Activated gamma-delta T cell treated with anti-CD3 and anti-CD28 coated beads, Interleukin-2, amount 50 U/mL, for 16 hours (primary cell): ENCODE measurements around the gene MCUB.
"Not testable (repeated sequence)": the region's sequence is repeated elsewhere in the genome, so short reads cannot be mapped to it uniquely, and the experiment has no call there.

Experiments
- DNase-seq: peaks from one replicate; pipeline ENCODE4 v3.0.0-alpha.2; 2020; ENCODE audit warnings: low read depth

Gene MCUB, protein sequence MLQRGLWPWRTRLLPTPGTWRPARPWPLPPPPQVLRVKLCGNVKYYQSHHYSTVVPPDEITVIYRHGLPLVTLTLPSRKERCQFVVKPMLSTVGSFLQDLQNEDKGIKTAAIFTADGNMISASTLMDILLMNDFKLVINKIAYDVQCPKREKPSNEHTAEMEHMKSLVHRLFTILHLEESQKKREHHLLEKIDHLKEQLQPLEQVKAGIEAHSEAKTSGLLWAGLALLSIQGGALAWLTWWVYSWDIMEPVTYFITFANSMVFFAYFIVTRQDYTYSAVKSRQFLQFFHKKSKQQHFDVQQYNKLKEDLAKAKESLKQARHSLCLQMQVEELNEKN

DNA sequence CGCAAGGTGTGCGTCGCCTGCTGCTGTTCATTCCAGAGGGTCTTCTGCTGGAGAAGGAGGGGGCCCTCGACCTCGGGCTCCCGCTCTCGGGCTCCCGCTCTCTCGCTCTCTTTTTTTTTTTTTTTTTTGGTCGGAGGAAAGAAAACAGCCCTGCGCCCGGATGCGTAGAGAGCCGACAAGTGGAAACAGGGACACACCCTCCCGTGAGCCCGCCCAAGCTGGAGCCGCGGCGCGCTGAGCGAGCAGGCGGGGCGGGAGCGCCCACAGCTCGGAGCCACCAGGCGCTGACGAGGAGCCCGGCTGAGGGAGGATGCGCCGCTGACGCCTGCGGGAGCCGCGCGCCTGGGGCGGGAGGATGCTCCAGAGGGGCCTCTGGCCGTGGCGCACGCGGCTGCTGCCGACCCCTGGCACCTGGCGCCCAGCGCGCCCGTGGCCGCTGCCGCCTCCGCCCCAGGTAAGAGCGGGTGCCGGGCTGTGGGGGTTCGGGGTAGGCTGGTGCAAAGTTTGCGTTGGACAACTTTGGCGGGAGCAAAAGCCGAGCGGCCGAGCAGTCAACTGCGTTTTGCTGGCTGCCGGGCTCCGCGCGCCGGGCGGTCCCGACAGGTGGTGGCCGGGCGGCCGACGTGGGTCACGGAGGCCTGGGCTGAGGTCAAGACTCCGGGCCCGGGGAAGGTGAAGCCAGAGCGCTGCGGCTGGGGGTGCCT is at the start of gene MCUB:
TSS of gene MCUB (plus strand) at position 264 of the 704 bp plus-strand sequence. CDS start at position 356, 92 bp downstream.
- peak; percentile 81 for DNase-seq

DNA sequence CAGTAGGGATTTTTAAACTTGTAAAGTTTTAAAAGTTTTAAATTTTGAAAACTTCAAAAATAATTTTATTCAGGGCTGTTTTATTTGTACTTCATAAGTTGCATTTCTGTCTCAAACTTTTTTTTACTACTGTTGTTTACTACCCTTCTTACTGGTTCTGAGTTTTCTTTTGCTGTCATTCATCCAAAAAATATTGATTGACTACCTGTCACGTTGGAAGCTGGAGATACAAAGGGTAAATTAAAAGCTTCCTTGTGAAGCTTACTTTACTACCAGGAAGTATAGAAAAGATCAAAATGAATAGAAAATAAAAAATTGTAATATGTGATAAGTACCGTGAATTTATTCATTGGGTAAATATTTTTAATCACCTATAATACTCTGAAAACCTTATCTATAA is 49.4 kb upstream of the MCUB start:
- DNase-seq, result no peak

DNA sequence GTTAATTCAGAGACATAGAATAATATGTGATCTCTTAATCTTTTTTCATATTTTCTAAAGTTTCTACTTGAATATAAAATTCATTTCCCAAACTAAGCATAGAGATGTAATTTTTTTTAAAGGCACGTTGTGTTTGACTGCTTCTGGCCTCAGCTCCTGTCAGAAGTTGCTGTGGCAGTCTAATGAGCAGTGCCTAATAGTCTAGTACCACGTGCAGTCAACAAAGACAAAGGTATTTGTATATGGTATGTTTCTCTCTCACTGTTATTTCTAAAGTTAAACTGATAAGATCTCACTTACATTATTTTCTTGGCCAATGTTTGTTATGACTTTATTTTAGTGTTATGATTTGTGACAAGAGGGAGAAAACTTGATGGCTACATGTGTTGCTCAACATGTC is 48.6 kb upstream of the MCUB start:
- DNase-seq, result no peak

DNA sequence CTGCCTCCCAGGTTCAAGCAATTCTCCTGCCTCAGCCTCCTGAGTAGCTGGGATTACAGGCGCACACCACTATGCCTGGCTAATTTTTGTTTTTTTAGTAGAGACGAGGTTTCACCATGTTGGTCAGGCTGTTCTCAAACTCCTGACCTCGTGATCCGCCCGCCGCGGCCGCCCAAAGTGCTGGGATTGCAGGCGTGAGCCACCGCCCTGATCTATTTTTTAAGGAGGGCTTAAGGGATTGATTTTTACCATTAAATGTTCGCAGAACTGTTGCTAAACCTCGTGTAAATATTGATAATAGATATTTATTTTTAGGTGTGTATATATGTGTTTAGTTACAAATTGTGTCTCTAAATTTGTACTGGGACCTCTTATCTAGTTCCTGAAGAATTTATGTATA is 46.7 kb upstream of the MCUB start:
- DNase-seq, result not testable (repeated sequence)

DNA sequence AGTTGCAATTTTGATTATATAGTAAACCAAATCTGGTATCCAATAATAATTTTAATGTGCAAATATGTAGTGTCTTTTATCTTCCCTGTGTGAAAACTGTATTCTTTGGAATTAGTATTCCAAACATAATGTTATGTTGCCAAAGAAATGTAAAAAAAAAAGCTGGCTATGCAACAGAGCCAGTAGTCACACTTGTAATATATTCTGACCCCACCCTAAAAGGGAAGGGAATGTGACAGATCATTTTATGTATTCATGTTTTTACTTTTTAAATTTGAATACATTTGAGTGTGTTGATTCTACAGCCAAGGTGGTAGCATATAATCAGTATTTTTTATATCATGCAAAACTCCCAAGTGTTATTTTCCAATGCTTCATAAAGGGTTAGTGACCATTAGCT is 27.9 kb upstream of the MCUB start:
- DNase-seq, result no peak

DNA sequence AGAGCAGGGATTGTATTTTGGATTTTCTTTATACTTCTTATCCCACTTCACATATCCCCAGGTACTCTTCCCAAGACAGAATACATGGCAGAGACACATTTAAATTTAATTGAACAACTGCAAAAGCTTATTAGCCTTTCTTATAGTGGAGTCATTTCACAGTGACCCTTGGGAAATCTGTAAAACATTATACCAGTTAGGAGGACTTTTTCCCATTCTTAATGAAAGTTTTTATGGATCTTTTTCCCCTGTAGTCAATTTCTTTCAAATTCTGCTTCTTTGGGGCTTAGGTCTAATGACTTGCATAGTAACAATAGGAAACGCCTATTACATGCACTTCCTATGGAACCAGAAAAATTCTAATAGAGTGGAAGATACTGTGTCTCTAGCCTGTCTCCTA is 14.6 kb upstream of the MCUB start:
- no peak for DNase-seq

DNA sequence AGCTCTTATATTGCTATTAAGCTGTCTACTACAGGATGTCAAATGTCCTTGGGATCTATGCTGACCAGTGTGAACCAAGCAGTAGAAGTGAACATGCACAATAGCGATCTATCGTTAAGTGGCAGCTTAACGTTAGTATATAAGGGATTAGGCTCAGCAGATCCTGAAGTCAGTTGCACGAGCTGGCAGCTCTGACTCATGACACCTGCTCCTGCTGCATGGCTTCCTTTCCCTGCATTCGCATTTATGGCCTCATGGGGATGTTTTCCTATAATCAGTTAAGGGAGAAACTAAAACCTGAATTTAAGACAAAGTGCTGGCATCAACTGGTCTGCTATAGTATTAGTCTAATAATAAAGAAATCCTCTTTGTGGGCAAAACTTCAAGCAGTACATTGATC is 12.7 kb upstream of the MCUB start:
- DNase-seq, result no peak

DNA sequence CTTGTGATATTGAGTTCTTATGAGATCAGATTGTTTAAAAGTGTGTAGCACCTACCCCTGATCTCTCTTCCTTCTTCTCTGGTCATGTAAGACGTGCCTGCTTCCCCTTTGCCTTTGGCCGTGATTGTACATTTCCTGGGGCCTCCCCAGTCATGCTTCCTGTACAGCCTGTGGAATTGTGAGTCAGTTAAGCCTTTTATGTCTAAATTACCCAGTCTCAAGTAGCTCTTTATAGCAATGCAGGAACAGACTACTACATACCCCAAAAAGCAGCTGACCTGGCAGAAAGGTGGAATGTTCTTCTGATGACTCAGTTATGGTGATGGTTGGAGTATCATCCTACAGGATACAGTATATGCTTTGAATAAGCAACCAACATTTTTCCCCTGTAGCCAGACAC is 11.4 kb upstream of the MCUB start:
- DNase-seq, result no peak

DNA sequence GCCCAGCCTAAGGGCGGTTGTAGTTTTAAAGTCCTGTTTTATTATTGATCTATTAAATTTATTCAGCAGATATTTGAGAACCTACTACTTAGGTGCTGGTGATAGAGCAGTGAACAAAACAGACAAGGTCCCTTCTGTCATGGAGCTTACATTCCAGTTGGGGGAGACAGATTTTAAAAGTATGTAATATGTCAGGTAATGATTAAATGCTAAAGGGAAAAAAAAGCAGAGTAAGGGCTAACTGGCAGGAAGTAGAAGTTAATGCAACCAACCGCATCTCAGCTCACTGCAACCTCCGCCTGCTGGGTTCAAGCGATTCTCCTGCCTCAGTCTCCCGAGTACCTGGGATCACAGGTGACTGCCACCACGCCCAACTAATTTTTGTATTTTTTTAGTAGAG is 7.8 kb upstream of the MCUB start:
- DNase-seq, result no peak

DNA sequence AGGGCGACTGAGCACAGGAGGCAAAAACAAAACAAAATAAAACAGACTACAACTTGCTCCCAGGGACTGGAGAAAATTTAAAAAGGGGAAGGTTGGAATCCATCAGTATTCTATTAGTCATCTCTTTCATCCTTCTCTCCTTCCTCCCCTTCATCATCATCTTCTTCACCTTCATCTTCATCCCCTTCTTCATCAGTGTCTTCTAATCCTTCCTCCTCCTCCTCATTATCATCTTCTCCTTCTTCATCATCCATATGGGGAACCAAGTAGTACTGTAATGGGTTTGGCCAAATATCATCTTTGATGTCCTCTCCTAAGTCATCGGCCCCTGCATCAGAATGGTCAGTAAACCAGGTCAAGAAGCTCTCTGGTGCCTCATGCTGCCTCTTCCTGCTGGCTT is 6.9 kb upstream of the MCUB start:
- DNase-seq, result no peak

DNA sequence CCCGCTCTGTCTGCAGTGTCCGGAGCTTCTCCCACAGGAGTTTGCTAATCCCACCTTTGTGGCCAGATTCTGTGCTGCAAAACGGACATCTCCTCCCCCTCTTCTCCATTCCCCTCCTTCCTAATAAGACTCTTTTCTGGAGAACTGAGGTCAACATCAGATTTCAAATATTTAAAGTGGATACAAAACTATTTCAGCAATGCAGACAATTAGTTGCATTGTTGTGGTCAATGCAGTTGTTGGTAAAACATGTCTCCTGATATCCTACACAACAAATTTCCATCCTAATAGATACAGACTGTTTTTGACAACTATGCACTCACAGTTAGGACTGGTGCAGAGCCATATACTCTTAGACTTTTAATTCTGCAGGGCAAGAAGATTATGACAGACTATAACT is 5.1 kb upstream of the MCUB start:
- DNase-seq, result no peak

DNA sequence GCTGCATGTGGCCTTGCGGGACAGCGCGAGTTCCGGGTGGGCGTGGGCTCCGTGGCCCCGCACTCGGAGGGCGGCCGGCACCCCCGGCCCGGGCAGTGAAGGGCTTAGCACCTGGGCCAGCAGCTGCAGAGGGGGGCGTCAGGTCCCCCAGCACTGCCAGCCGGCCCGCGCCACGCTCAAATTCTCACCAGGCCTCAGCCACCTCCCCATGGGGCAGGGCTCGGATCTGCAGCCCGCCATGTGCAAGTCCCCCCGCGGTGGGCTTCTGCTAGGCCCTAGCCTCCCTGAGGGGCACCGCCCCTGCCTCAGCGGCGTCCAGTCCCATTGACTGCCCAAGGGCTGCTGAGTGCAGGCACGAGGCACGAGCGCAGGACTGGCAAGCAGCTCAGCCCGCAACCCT is 2.6 kb upstream of the MCUB start:
- no peak for DNase-seq

DNA sequence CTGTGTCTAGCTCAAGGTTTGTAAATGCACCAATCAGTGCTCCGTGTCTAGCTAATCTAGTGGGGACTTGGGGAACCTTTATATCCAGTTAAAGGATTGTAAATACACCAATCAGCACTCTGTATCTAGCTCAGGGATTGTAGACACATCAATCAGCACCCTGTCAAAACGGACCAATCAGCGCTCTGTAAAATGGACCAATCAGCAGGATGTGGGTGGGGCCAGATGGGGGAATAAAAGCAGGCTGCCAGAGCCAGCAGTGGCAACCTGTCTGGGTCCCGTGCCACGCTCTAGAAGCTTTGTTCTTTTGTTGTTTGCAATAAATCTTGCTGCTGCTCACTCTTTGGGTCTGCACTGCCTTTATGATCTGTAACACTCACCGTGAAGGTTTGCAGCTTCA is 2.0 kb upstream of the MCUB start:
- not testable (repeated sequence) for DNase-seq

DNA sequence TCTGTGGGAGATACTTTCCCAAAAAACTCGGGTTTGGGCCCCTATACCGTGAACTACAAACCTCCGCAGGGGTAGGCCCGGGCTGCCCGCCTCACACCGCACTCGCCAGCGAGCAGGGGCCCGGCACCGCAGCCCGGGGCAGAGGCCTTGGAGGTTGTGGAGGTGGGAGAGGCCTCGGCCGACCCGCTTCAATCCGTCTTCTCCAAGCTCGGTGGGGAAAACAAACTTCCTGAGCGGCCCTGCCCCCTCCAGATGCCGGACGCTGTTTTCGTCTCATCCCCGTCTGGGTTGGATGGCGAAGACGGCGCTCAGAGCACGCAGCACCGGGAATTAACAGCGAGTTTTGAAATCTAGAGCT is 442 bp upstream of the MCUB start:
- DNase-seq, result peak; percentile 16

DNA sequence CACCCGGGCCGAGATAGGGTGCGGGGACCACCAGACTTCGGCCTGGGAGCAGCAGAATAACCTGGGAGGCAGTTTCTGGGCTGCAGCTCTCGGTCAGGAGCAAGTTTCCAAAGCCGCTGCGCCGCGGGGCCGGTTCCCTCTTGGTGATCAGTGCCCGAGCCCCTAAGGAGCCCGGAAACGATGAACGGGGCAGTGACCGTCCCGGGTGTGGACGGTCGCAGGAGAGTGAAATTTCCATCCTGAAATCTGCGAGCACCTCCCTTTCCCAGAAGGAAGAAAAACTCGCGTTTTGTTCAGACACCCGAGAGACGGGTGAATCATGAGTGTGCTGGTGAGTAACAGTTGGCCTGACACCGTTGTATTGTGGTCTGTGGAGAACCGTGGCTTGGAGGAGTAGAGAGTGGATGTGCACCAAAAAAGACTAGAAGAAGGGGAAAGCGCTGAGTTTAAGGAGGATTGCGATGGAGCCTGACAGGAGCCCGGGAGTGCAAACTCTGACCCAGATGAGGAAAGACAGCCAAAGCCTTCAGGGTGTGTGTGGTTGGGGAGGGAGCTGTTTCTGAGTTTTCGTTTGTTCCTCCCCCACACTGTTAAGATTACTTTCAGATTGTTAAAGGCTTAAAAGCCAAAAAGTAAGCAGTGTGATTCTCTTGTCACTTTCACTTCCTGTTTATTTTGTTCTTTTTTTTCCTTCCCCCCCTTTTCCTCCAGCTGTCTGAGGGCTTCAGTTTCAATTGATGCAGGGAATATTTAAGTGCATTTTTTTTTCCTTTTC is 828 bp downstream of the MCUB start:
- DNase-seq, result peak; percentile 28

DNA sequence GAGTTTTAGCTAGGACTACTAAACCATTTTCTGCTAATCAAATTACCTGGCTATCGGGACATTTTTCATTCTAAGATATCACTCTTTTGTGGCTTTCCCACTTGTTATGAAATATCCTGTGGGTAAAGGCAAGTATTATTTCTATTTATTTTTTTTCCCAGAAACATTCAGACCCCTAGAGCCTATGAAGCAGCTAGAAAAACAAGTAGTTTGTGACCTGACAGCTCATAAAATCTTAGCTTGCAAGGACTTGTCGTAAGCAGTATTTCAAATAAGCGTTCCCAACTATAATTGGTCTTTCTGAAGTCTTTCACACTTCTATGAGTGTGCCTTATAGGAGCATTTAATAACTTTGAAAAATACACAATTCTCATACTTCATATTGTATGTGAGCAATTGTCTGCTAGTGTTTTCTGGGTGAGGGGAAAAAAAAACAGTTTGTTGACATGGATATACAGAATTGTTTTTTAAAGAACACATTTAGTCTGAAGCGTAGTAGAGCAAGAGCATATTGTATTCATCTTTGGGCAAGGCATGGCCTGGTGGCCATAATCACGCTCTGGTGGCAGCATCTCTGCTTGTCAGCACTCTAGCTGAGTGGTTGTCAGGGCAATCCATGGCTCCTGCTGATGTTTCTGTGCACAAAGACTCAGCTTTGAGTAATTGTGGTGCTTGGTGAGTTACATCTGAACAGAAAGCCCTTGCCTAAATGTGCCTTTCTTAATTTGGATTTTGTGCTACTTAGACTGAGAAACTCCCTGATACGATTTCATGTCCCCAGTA is 2.6 kb downstream of the MCUB start:
- DNase-seq, result no peak

DNA sequence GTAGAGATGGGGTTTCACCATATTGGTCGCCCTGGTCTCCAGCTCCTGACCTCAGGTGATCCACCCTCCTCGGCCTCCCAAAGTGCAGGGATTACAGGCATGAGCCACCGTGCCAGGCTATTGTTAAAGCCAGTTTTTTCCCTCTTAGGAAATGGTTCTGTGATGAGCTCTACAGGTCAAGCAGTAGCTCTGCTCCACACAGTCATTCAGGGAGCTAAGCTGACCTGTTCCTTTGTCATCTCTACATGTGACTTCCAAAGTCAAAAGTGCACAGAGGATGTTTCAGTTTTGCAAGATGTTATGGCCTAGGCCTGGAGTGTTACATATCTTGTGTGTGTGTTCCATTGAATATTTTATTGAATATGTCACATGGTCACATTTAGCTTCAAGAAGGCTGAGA is 11.4 kb downstream of the MCUB start:
- no peak for DNase-seq

DNA sequence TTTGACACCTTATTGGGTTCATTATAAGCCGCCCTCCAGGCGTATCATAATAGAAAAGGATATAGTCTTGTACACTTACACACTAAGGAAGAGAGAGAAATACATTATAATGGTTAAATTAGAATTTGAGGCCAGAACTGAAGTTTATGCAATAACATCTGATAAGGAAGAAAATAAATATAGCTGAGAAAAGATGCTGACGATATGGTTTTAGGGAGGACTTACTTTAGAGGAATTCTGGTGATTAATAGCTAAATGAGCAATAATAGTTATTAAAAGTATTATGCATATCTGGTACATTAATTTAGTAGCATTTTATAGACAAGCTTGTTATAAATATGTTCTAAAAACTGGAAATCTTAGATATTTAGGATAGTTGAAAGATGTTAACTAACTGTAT is 12.1 kb downstream of the MCUB start:
- no peak for DNase-seq

DNA sequence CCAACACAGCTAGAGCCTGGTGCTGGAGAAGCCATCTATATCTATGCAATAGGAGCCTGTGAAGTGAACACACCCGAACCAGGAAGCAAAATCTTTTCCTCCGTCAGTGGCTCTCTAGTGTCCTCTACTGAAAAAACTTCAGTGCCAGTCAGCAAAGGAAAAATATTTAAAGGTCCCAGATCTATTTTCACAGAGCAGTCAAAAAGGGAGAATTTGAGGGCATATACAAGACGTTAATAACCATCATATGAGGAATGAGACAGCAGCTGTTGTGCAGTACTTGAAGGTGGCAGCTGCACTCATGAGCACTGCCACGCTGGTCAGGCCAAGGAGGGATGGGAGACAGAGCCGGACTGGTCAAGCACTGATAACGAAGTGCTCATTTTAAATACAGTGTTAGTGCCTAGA is 14.4 kb downstream of the MCUB start:
- DNase-seq, result no peak

DNA sequence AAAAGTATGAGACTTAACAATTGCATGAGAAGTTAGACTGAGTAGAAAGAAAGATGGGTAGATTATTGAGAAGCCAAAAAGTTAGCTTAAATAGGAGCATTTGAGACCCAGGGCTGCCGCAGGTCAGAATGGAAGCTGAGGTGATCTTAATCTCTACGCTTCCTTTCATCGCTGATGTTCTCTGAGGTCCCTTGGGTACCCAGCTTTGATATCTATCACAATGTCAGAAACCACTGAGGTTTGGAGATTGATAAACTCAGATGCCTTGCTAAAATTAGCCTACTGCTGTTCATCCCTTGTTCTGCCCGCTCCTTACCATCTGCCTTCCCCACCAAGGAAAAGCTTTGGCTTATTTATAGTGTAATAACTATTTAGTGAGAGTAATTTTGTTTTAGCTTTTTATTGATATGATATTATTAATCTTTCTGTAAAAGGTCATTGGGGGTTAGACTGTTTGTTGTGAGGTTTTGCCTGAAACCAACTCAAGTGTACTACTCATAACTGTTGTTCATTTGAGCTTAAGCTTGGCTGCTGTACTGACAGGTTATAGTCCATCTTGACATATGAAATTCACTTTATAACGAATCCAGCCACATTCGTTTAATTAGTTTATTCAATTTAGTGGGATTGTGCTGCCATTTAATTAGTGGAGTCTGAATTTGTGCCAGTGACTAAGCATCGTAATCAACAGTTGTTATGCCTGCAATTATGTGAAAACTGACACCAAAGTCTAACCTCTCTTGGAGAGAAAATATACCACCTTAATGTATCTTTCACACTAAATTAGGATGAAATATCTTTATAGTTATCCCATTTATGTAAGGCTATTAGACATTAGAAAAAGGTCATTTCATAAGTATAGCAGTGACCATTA is 15.1 kb downstream of the MCUB start:
- DNase-seq, result no peak

DNA sequence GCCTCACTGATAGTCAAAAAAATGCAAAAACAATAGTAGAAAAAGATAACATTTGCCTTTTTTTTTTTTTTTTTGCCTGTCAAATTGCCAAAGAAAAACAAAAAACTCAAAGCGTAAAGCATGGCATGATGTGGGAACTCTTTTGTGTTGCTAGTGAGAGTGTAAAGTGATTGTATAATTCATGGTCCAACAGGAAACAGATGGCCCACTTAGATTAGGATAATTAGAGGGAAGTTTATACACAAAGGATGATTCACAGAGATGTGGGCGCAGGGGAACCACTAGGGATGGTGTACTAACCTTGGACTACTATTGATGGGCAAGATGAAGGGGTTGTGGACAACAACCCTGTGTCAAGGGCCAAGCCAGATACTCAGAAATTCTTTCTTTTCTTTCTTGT is 16.4 kb downstream of the MCUB start:
- no peak for DNase-seq
